GM21367 (cell line): Measurements from ENCODE around the gene TMUB1.

ENCODE experiments used
- ATAC-seq: cut with Tn5 transposase; IDR thresholded peaks from one replicate; pipeline ENCODE4 v1.9.1; 2021; ENCODE audit not compliant: unreplicated experiment

The TMUB1 gene

GRCh38 chr7:151035026-151035717 is 48.1 kb downstream of the TMUB1 start:
- ATAC-seq = no peak

- ATAC-seq = no peak
These were observed 48.8 kb downstream of the TMUB1 start for GRCh38 chr7:151034312-151035025.

- ATAC-seq = no peak
These were observed 49.4 kb downstream of the TMUB1 start for GRCh38 chr7:151033864-151034249.

GRCh38 chr7:151032936-151033863 is 50.1 kb downstream of the TMUB1 start:
- ATAC-seq = no peak
